SK-N-SH (cell line): ENCODE results near the gene FOXK1.

Source experiments
- CTCF ChIP-seq: fragments of 200-600 bp; sonication (generic); IDR thresholded peaks from 2 replicates; pipeline ENCODE4 v1.6.1; 2017; ENCODE audit warnings: antibody characterized with exemption, mild to moderate bottlenecking, moderate library complexity
- EP300 ChIP-seq, 2 experiments: IDR thresholded peaks; 2 replicates each; pipeline versions ENCODE4 v1.4.0 to v1.6.1; 2012; ENCODE audit warnings: borderline replicate concordance in 1 of 2, low read depth in 1 of 2, low read length in 1 of 2
- FOSL2 ChIP-seq: IDR thresholded peaks from 2 replicates; pipeline ENCODE4 v1.4.0; 2012; ENCODE audit warnings: low read depth, mild to moderate bottlenecking, moderate library complexity, borderline replicate concordance
- GABPA ChIP-seq: IDR thresholded peaks from 2 replicates; pipeline ENCODE4 v1.4.0; 2012; ENCODE audit warnings: low read depth, mild to moderate bottlenecking
- MAX ChIP-seq: IDR thresholded peaks from 2 replicates; pipeline ENCODE4 v1.4.0; 2012; ENCODE audit warnings: low read depth
- POLR2AphosphoS5 ChIP-seq: IDR thresholded peaks from 2 replicates; pipeline ENCODE4 v1.6.1; 2012; ENCODE audit warnings: low read depth, low read length
- RAD21 ChIP-seq: IDR thresholded peaks from 2 replicates; pipeline ENCODE4 v1.6.1; 2012; ENCODE audit warnings: mild to moderate bottlenecking, low read length
- REST ChIP-seq: IDR thresholded peaks from 2 replicates; pipeline ENCODE4 v1.6.1; 2012; ENCODE audit warnings: mild to moderate bottlenecking, low read depth, low read length, moderate library complexity
- TEAD4 ChIP-seq: IDR thresholded peaks from 2 replicates; pipeline ENCODE4 v1.4.0; 2012; ENCODE audit warnings: mild to moderate bottlenecking, borderline replicate concordance; ENCODE audit not compliant: insufficient read depth
- USF2 ChIP-seq: fragments of 150-350 bp; IDR thresholded peaks from 2 replicates; pipeline ENCODE4 v1.6.1; 2017; ENCODE audit warnings: antibody characterized with exemption, low read length, low read depth, borderline replicate concordance

- no peak for TF ChIP-seq EP300 (IDR thresholded peaks at IDR 0.05; ENCODE audit: borderline replicate concordance in 1 of 2, low read depth in 1 of 2, low read length in 1 of 2)
- TF ChIP-seq USF2 = no peak
- TF ChIP-seq TEAD4 = no peak
- TF ChIP-seq CTCF = no peak
- TF ChIP-seq GABPA = no peak
- TF ChIP-seq MAX = no peak
- no peak for TF ChIP-seq REST
- TF ChIP-seq POLR2AphosphoS5 = no peak
- TF ChIP-seq RAD21 = no peak
- no peak for TF ChIP-seq FOSL2
Observed at GRCh38 chr7:4749798-4750197, 67.7 kb downstream of the FOXK1 start.
